ENCODE data around the gene KCTD2.
"Not testable (repeated sequence)": the region's sequence is repeated elsewhere in the genome, so short reads cannot be mapped to it uniquely, and the experiment has no call there.

Gene KCTD2

GRCh38 chr17:75046407-75047289 lies at the start of gene KCTD2, which contains the start of gene ATP5PD:
Gene KCTD2, plus strand, starts transcription at chr17:75047225. Its CDS starts 26 bp downstream, at chr17:75047251.
Gene ATP5PD, minus strand, starts transcription at chr17:75046969. Its CDS starts 4,319 bp downstream, at chr17:75042650.
- DNase-seq, result peak; percentile 98

GRCh38 chr17:74998783-74999182 lies 48.2 kb upstream of the KCTD2 start:
- DNase-seq, result no peak

GRCh38 chr17:74999523-74999922 lies 47.5 kb upstream of the KCTD2 start:
- no peak for DNase-seq

- DNase-seq, result peak; percentile 37
Measured at GRCh38 chr17:75001915-75002843, 44.8 kb upstream of the KCTD2 start.

GRCh38 chr17:75003070-75003956 lies 43.7 kb upstream of the KCTD2 start:
- DNase-seq, result no peak

GRCh38 chr17:75003957-75004355 lies 43.1 kb upstream of the KCTD2 start:
- no peak for DNase-seq

- no peak for DNase-seq
Measured at GRCh38 chr17:75004371-75004770, 42.7 kb upstream of the KCTD2 start.

- no peak for DNase-seq
Measured at GRCh38 chr17:75005291-75005690, 41.7 kb upstream of the KCTD2 start.

- not testable (repeated sequence) for DNase-seq
Measured at GRCh38 chr17:75006084-75006483, 40.9 kb upstream of the KCTD2 start.

GRCh38 chr17:75006653-75007052 lies 40.4 kb upstream of the KCTD2 start:
- peak; percentile 69 for DNase-seq

- no peak for DNase-seq
Measured at GRCh38 chr17:75008373-75008772, 38.7 kb upstream of the KCTD2 start.

- DNase-seq, result no peak
Measured at GRCh38 chr17:75009139-75009724, 37.8 kb upstream of the KCTD2 start.

GRCh38 chr17:75010683-75011400 lies 36.2 kb upstream of the KCTD2 start:
- no peak for DNase-seq

- peak; percentile 16 for DNase-seq
Measured at GRCh38 chr17:75011401-75012095, 35.5 kb upstream of the KCTD2 start.

- no peak for DNase-seq
Measured at GRCh38 chr17:75012096-75012345, 35.0 kb upstream of the KCTD2 start.

- peak; percentile 92 for DNase-seq
Measured at GRCh38 chr17:75012346-75013091, 34.5 kb upstream of the KCTD2 start, which contains the start of gene MRPL58. Gene MRPL58, plus strand, starts transcription at chr17:75012670. Its CDS starts 17 bp downstream, at chr17:75012687.

GRCh38 chr17:75013092-75013559 lies 33.9 kb upstream of the KCTD2 start:
- peak; percentile 54 for DNase-seq

- no peak for DNase-seq
Measured at GRCh38 chr17:75019146-75019545, 27.9 kb upstream of the KCTD2 start.

- no peak for DNase-seq
Measured at GRCh38 chr17:75019710-75020109, 27.3 kb upstream of the KCTD2 start.

Data from hematopoietic multipotent progenitor cell treated with erythropoietin and hydrocortisone succinate and interleukin-3 and kit ligand, for 6 days (in vitro differentiated cells).